GM10266 (cell line): ENCODE data around the gene DHX29.

ENCODE experiments used
- DNase-seq: peaks from one replicate; pipeline ENCODE4 v3.0.0; 2012; ENCODE audit errors: extremely low spot score
- TF ChIP-seq, protein P1 (sequence below): IDR thresholded peaks from 2 replicates; pipeline ENCODE4 v1.5.1; 2012; ENCODE audit warnings: mild to moderate bottlenecking, low read depth; ENCODE audit not compliant: control insufficient read depth, insufficient read depth; ENCODE audit errors: missing control alignments

The DHX29 gene

DNA sequence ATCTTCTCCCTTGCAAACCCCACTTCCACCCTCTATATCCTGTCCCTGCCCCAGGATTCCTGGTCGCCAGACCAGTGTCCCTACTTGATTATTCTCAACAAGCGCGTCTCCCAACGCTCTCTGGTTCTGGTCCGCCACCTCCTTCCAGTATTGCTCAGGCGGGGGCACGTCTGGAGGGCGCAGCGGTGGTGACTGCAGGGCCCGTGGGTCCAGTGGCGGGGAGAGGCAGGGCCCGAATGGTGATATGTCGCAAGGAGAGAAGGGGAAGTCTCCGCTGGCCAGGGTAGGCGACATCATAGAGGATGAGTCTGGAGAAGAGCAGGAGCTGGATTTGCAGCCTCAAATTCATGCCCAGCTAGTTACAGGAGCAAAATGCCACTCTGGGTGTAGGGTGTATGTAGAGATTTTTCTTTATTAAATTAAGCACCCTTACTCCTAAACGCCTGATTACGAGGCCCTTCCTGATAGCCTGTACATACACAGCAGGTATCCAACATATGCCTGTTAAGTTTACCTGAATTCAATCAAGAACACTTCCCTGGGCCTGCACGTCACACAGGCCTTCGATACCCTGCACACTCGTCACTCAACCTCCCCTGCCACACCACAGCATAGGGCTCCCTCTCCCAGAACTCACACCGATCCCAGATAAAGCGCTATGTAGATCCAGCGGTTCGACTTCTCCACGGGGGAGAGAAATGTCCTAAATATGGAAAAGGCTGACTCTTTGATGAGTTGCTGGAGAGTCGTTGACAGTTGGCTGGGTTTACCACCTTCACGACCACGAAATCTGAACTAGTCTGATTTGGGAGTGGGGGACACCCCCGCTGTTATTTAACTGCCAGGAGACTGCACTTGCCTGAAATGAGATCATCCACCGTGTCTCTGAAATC lies 85.2 kb downstream of the DHX29 start:
- TF ChIP-seq, protein P1, sequence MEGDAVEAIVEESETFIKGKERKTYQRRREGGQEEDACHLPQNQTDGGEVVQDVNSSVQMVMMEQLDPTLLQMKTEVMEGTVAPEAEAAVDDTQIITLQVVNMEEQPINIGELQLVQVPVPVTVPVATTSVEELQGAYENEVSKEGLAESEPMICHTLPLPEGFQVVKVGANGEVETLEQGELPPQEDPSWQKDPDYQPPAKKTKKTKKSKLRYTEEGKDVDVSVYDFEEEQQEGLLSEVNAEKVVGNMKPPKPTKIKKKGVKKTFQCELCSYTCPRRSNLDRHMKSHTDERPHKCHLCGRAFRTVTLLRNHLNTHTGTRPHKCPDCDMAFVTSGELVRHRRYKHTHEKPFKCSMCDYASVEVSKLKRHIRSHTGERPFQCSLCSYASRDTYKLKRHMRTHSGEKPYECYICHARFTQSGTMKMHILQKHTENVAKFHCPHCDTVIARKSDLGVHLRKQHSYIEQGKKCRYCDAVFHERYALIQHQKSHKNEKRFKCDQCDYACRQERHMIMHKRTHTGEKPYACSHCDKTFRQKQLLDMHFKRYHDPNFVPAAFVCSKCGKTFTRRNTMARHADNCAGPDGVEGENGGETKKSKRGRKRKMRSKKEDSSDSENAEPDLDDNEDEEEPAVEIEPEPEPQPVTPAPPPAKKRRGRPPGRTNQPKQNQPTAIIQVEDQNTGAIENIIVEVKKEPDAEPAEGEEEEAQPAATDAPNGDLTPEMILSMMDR = no peak
- DNase-seq = peak; percentile 22

- DNase-seq = peak; percentile 26
Observed at GRCh38 chr5:55220433-55221185, 86.9 kb downstream of the DHX29 start.

DNA sequence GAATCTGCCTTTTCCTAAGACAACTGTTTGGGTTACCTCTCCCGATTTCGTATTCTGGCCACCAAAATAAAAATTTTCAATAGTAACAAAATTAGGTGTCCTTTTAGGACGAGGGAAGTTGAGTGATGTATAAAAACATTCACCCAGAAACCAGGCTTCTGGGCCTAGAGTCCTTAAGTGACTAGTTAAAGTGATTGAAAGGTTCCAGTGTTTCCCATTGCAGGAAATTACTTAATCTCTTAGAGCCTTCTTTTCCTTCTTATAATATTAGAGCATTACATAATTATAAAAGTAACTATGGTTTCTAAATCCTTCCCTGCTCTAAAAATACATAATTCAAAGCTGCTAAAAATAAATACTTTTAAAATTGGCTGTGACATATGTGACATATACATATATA lies 87.7 kb downstream of the DHX29 start:
- TF ChIP-seq, protein P1 = no peak
- no peak for DNase-seq

More at GRCh38 chr5:55220433-55221185, 86.9 kb downstream of the DHX29 start:
- TF ChIP-seq, protein P1 = no peak

DNA sequence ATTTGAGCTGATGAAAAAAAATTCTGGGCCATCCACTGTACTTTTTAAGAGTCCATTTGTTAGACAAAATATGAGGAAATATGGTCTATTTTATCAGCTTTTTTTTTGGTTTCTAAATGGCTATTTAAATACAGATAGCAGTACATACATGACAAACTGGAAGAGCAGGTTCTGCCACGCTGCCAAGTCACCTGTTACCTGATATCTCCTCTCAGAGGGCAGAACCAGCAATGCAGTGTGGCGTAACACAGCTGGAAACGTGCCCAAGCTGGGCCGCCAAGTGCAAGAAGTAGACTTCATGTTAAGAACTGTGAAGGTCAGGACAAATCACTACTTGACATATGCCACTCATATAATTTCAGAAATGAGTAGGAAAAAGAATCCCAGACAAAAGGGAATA lies 88.5 kb downstream of the DHX29 start:
- no peak for DNase-seq
- TF ChIP-seq, protein P1 = no peak

DNA sequence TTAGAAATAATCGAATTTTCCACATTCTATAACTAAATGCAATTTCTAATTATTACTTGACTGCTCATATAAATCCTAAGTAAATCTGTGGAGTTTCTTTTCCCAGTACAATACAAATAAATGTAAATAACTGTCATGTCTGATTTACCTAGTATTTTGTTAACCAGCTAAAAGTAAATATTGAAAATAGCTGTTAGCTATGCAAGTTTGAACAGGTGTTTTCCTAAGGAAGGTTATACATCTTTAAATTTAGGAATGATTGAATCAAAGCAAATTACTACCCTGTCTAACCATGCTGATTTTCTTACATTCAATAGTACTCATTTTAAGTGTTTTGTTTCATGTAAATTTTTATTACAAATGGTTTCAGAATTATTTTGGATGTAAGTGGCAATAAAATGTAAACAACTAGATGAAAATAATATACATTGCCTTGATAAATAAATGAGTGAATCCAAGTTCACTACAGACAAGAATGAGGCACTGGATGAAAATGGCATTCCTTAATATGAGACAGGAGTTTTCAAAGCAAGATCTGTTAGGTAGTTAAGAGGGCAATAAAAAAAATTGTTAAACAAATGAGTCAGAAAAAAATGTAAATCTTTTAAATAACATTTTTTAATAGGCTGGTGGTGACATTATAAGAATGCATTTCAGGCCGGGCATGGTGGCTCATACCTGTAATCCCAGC lies 96.2 kb downstream of the DHX29 start:
- TF ChIP-seq, protein P1 = no peak
- DNase-seq = no peak
